MCF 10A (cell line): ENCODE measurements around the gene P2RY14. TPM values are rescaled to one million over a fixed set of nuclear protein-coding genes. Genes with fewer than 3 reads are reported as not detected.
"Not testable (repeated sequence)": the region's sequence is repeated elsewhere in the genome, so short reads cannot be mapped to it uniquely, and the experiment has no call there.

ENCODE experiments used
- BruUV-seq: library from RNA; stranded (reverse); fragments of 400-500 nt; replicated peaks from 2 replicates; lab custom pipeline; 2021; lab: Mats Ljungman, UMichigan
- CTCF ChIA-PET: fragments of 300-600 bp; sonication (Branson Sonifier 250); formaldehyde crosslinking; extraction: SDS; loops from one replicate; lab custom pipeline; 2021; ENCODE audit warnings: antibody characterized with exemption, inconsistent platforms; lab: Yijun Ruan, JAX
- POLR2A ChIA-PET: fragments of 300-600, 350-650 bp; sonication (Branson Sonifier 250); formaldehyde crosslinking; extraction: SDS; loops from one replicate; lab custom pipeline; 2020; ENCODE audit warnings: antibody characterized with exemption, inconsistent platforms; lab: Yijun Ruan, JAX
- DNase-seq: peaks from one replicate; pipeline ENCODE4 v3.0.0-alpha.2; 2018; ENCODE audit not compliant: unreplicated experiment
- H3K27ac Mint-ChIP-seq: one replicate; pipeline ENCODE4 v1.8.0; 2022; ENCODE audit warnings: mild to moderate bottlenecking, low read depth, mixed read lengths; ENCODE audit not compliant: unreplicated experiment
- H3K27me3 Mint-ChIP-seq: one replicate; pipeline ENCODE4 v1.8.0; 2022; ENCODE audit warnings: mixed read lengths; ENCODE audit not compliant: insufficient read depth, unreplicated experiment
- H3K36me3 Mint-ChIP-seq: one replicate; pipeline ENCODE4 v1.8.0; 2022; ENCODE audit warnings: mild to moderate bottlenecking, moderate library complexity, mixed read lengths; ENCODE audit not compliant: insufficient read depth, unreplicated experiment
- H3K4me1 Mint-ChIP-seq: one replicate; pipeline ENCODE4 v1.8.0; 2022; ENCODE audit warnings: mixed read lengths; ENCODE audit not compliant: insufficient read depth, unreplicated experiment
- H3K4me3 Mint-ChIP-seq: one replicate; pipeline ENCODE4 v1.8.0; 2022; ENCODE audit warnings: mild to moderate bottlenecking, moderate library complexity, mixed read lengths; ENCODE audit not compliant: unreplicated experiment
- H3K9me3 Mint-ChIP-seq: one replicate; pipeline ENCODE4 v1.8.0; 2022; ENCODE audit warnings: mixed read lengths; ENCODE audit not compliant: unreplicated experiment
- CTCF ChIP-seq: fragments of 200-600 bp; IDR thresholded peaks from one replicate; pipeline ENCODE4 v1.8.0; 2022; ENCODE audit warnings: antibody characterized with exemption, mild to moderate bottlenecking; ENCODE audit not compliant: unreplicated experiment
- intact Hi-C: fragments of 100-400 bp; cut with micrococcal nuclease; formaldehyde crosslinking; loops from 2 replicates; pipeline ENCODE4 v1.14.1; 2022
- total RNA-seq: library from RNA; stranded (reverse); gene quantifications from 2 replicates; pipeline ENCODE4 v1.2.3, GENCODE V29; 2022

The P2RY14 gene
- total RNA-seq, 1 experiment from 2014 or later: not detected

- H3K9me3 Mint-ChIP-seq: no peaks in the 10 kb centered on the region
- no TSS peak for BruUV-seq
- TF ChIP-seq CTCF: no peak
- ChIA-PET POLR2A (no interaction called here), CTCF (interaction anchor here (0.6 to 1.2 kb wide), 2 partner anchors 21 to 24 kb away, joined by 4 to 5 read pairs; no protein-coding TSS in a partner anchor)
- no peak overlapping the region for H3K4me3 Mint-ChIP-seq
- intact Hi-C loops: no loop called here
- H3K4me1 Mint-ChIP-seq: no peaks in the 10 kb centered on the region
- H3K36me3 Mint-ChIP-seq: no peaks in the 10 kb centered on the region
- H3K27ac Mint-ChIP-seq: no peak overlapping the region
- DNase-seq: no peak
- H3K27me3 Mint-ChIP-seq: no peaks in the 10 kb centered on the region
Observed at GRCh38 chr3:151248772-151249337, 29.5 kb downstream of the P2RY14 start.

- BruUV-seq, intact Hi-C loops, H3K4me1 Mint-ChIP-seq, H3K27ac Mint-ChIP-seq, H3K36me3 Mint-ChIP-seq, DNase-seq, H3K4me3 Mint-ChIP-seq, H3K27me3 Mint-ChIP-seq, H3K9me3 Mint-ChIP-seq, POLR2A ChIA-PET: not testable (repeated sequence)
- CTCF ChIA-PET: interaction anchor here (0.6 kb wide), 1 partner anchor 1092 kb away, joined by 3 read pairs; no protein-coding TSS in a partner anchor
Observed at GRCh38 chr3:151242006-151242405, 36.3 kb downstream of the P2RY14 start.

GRCh38 chr3:151236736-151237135 lies 41.6 kb downstream of the P2RY14 start:
- POLR2A ChIA-PET: no interaction called here
- intact Hi-C loops: no loop called here
- Mint-ChIP-seq H3K36me3 (peaks cover 5% of the 10 kb centered on the region), H3K4me3 (no peak overlapping the region), H3K9me3 (no peaks in the 10 kb centered on the region), H3K4me1 (no peaks in the 10 kb centered on the region), H3K27me3 (no peaks in the 10 kb centered on the region), H3K27ac (no peak overlapping the region)
- no peak for DNase-seq
- no TSS peak for BruUV-seq
- no peak for TF ChIP-seq CTCF
- CTCF ChIA-PET: no interaction called here

GRCh38 chr3:151236316-151236715 lies 42.0 kb downstream of the P2RY14 start:
- Mint-ChIP-seq H3K27ac (no peak overlapping the region), H3K27me3 (no peaks in the 10 kb centered on the region)
- POLR2A ChIA-PET: interaction anchor here (0.6 to 0.7 kb wide), 2 partner anchors 146 to 1146 kb away, joined by 3 read pairs; no protein-coding TSS in a partner anchor

More at GRCh38 chr3:151236316-151236715, 42.0 kb downstream of the P2RY14 start:
- no peak for TF ChIP-seq CTCF
- intact Hi-C loops: no loop called here
- H3K9me3 Mint-ChIP-seq: no peaks in the 10 kb centered on the region
- peaks cover 5% of the 10 kb centered on the region for H3K36me3 Mint-ChIP-seq
- no peak overlapping the region for H3K4me3 Mint-ChIP-seq
- no TSS peak for BruUV-seq
- no peaks in the 10 kb centered on the region for H3K4me1 Mint-ChIP-seq
- CTCF ChIA-PET: interaction anchor here (2.5 kb wide), 1 partner anchor 68 kb away, joined by 11 read pairs; no protein-coding TSS in a partner anchor
- no peak for DNase-seq
